Spinal cord (tissue), 10 donors: Measurements from ENCODE around the gene SRRM3. TPM values are rescaled to one million over a fixed set of nuclear protein-coding genes. Genes with fewer than 3 reads are reported as not detected.
"Not testable (repeated sequence)": the region's sequence is repeated elsewhere in the genome, so short reads cannot be mapped to it uniquely, and the experiment has no call there.

Source experiments
- DNase-seq, 6 donors: peaks; one replicate each; pipeline versions ENCODE4 v3.0.0 to v3.0.0-alpha.2; 2013 to 2015; ENCODE audit warnings: low spot score in 6 of 6, low read depth in 4 of 6
- H3K27ac ChIP-seq: one replicate; pipeline ENCODE4 v1.5.1; 2013; ENCODE audit warnings: low read depth, low read length, control low read depth
- H3K27me3 ChIP-seq: one replicate; pipeline ENCODE4 v1.6.1; 2013; ENCODE audit warnings: low read length; ENCODE audit not compliant: control insufficient read depth, insufficient read depth
- H3K36me3 ChIP-seq: one replicate; pipeline ENCODE4 v1.6.1; 2013; ENCODE audit warnings: low read length; ENCODE audit not compliant: control insufficient read depth, insufficient read depth
- H3K4me1 ChIP-seq: one replicate; pipeline ENCODE4 v1.6.1; 2013; ENCODE audit warnings: low read length; ENCODE audit not compliant: control insufficient read depth, insufficient read depth
- H3K4me3 ChIP-seq: one replicate; pipeline ENCODE4 v1.5.1; 2013; ENCODE audit warnings: low read depth, low read length, control low read depth
- H3K9me3 ChIP-seq: one replicate; pipeline ENCODE4 v1.6.1; 2013; ENCODE audit warnings: low read length; ENCODE audit not compliant: control insufficient read depth, insufficient read depth
- WGBS: methylation state at CpG from one replicate; pipeline ENCODE4 v1.1.5; 2013; ENCODE audit warnings: missing lambda C conversion rate; ENCODE audit not compliant: insufficient coverage; 5-methylcytosine and 5-hydroxymethylcytosine counted together
- polyA plus RNA-seq, 2 donors: library from polyadenylated mRNA; unstranded; fragments of 120-200 nt; gene quantifications; one replicate each; pipeline ENCODE4 v1.2.1, GENCODE V29; 2013; ENCODE audit not compliant: insufficient read length in 2 of 2
- total RNA-seq, 2 donors: library from RNA; depleted of rRNA in 1 of 2; stranded (reverse); fragments of 120-200 nt in 1 of 2; fragments of >200 nt in 1 of 2; gene quantifications; one replicate each; pipeline versions ENCODE4 v1.2.3 to v1.2.4, GENCODE V29; 2013 to 2014
- donor health status: healthy.

The SRRM3 gene
- total and polyA plus RNA-seq, 4 donors = 7.2 to 80.0 (median 27.4) TPM

- not testable (repeated sequence) for H3K9me3 ChIP-seq, H3K36me3 ChIP-seq, H3K4me3 ChIP-seq, DNase-seq, H3K27me3 ChIP-seq, H3K27ac ChIP-seq
- 86% methylated on average over 5 of the region's 5 CpGs for WGBS
- peaks cover 42% of the 10 kb centered on the region for H3K4me1 ChIP-seq
These were observed 91.2 kb downstream of the SRRM3 start for GRCh38 chr7:76292911-76293310.

- H3K27ac ChIP-seq = no peak overlapping the region
- DNase-seq = no peak
- H3K4me3 ChIP-seq = no peak overlapping the region
- WGBS = 91% methylated on average over 7 of the region's 8 CpGs
- no peaks in the 10 kb centered on the region for H3K36me3 ChIP-seq
- H3K9me3 ChIP-seq = no peaks in the 10 kb centered on the region
- H3K27me3 ChIP-seq = no peaks in the 10 kb centered on the region
- H3K4me1 ChIP-seq = peaks cover 42% of the 10 kb centered on the region
These were observed 91.8 kb downstream of the SRRM3 start for GRCh38 chr7:76293407-76293901.

DNA sequence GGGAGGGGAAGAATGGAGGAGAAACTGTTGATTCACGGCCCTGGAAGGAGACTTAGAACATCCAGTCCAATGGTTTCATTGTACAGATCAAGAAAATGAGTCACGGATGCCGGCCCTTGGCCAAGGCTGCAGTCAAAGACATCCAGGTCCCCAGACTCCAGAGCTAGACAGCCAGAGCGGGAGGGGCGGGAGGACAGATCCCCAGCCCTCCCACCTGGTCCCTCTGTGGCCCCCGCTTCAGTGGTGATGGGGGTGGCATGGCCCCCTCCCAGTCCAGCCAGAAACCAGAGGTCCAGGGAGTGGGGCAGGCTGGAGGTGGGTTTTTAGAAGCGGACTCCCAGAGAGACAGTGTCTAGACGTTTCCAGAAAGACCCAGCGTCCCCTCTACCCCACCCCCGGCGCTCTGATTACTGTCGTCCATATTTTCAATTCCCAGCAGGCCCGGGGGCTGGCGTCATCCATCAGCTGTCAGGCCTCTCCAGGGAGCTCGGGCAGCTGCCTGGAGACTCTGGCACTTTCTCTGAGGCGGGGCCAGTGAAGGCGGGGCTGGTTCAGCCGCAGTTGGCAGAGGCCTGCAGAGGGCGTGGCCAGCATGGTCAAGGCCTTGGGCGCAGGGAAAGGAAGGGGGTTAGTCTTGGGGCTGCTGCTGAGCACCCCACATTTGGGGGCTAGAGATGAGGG is 92.8 kb downstream of the SRRM3 start:
- 14% methylated on average over 18 of the region's 20 CpGs for WGBS
- Histone ChIP-seq H3K27me3 (no peaks in the 10 kb centered on the region), H3K27ac (peak overlapping the region; percentile 98), H3K36me3 (no peaks in the 10 kb centered on the region), H3K4me3 (peak overlapping the region; percentile 35), H3K4me1 (peaks cover 41% of the 10 kb centered on the region), H3K9me3 (no peaks in the 10 kb centered on the region)
- peak in 4 of 6 donors; percentile 78 to 96 (median 90) for DNase-seq

DNA sequence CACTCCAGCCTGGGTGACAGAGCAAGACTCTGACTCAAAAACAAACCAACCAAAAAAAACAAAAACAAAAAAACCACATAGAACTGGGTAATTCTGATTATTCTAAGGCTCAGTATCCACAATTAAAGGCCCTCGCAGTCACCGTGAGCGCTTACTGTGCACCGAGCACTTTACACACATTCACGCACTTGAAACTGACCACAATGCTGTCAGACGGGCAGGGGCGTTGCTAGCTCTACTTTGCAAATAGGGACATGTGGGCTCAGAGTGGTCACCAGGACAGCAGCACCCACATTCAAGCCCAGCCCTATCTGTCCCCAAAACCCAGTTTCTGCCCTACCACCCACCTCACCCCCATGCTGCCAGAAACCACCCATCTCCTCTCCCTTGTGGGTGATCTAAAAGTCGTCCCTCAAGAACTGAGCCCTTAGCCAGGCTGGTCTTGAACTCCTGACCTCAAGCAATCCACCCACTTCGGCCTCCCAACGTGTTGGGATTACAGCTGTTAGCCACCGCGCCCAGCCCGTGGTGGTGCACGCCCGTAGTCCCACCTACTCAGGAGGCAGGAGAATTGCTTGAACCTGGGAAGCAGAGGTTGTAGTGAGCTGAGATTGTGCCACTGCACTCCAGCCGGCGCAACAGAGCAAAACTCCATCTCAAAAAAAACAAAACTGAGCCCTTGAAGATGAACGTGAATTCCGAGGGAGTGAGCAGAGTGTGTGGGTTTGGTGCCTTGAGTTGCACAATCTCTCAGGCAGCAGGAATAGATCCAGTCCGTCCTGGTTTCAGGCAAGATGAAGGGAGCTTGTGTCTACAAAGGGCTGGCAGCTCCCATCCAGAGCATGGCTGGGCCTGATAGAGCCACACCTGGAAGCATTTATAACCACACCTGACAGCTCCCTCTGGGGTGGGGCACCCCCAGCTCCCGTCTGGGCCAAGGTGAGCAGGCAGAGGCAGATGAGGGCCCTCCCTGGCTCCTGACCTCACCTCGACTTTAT is 95.3 kb downstream of the SRRM3 start:
- Histone ChIP-seq H3K36me3 (no peaks in the 10 kb centered on the region), H3K4me1 (peaks cover 29% of the 10 kb centered on the region), H3K27me3 (no peaks in the 10 kb centered on the region), H3K4me3 (no peak overlapping the region), H3K27ac (no peak overlapping the region), H3K9me3 (no peaks in the 10 kb centered on the region)
- WGBS = 81% methylated on average over 14 of the region's 22 CpGs
- DNase-seq = no peak

DNA sequence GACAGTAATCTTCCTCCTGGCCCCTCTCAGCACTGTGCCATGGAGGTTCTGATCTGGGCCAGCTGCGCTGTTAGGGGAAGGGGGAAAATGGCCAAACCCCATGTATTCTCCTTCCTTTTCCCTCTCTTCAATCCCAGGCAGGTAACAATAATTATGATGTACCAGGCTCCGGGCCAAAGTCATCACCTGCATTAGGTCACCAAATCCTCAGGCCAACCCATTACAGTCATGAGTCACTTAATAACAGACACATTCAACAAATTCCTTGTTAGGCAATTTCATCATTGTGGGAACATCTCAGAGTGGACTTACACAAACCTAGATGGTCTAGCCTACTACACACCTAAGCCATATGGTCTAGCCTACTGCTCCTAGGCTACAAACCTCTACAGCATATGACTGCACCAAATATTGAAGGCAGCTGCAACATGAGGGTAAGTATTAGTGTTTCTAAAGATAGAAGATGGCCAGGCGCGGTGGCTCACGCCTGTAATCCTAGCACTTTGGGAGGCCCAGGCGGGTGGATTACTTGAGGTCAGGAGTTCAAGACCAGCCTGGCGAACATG is 98.6 kb downstream of the SRRM3 start:
- H3K9me3 ChIP-seq = no peaks in the 10 kb centered on the region
- DNase-seq = no peak
- no peak overlapping the region for H3K4me3 ChIP-seq
- H3K36me3 ChIP-seq = peaks cover 12% of the 10 kb centered on the region
- no peak overlapping the region for H3K27ac ChIP-seq
- WGBS = 86% methylated on average over 1 of the region's 7 CpGs
- peaks cover 38% of the 10 kb centered on the region for H3K4me1 ChIP-seq
- no peaks in the 10 kb centered on the region for H3K27me3 ChIP-seq

DNA sequence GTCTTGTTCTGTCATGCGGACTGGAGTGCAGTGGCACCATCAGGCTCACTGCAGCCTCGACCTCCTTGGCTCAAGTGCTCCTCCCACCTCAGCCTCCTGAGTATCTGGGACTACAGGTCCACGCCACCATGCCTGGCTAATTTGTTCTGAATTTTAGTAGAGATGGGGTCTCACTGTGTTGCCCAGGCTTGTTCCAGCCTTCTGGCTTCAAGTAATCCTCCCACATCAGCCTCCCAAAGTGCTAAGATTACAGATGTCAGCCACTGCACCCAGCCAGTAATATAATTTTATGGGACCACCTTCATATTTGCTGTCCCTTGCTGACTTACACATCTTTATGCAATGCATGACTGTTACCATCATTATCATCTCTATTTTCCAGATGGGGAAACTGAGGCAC is 99.3 kb downstream of the SRRM3 start:
- peaks cover 12% of the 10 kb centered on the region for H3K36me3 ChIP-seq
- no CpG with 5 or more reads among the region's 3 CpGs for WGBS
- H3K4me3 ChIP-seq = no peak overlapping the region
- H3K9me3 ChIP-seq = no peaks in the 10 kb centered on the region
- no peak overlapping the region for H3K27ac ChIP-seq
- peaks cover 36% of the 10 kb centered on the region for H3K4me1 ChIP-seq
- H3K27me3 ChIP-seq = no peaks in the 10 kb centered on the region
- no peak for DNase-seq

DNA sequence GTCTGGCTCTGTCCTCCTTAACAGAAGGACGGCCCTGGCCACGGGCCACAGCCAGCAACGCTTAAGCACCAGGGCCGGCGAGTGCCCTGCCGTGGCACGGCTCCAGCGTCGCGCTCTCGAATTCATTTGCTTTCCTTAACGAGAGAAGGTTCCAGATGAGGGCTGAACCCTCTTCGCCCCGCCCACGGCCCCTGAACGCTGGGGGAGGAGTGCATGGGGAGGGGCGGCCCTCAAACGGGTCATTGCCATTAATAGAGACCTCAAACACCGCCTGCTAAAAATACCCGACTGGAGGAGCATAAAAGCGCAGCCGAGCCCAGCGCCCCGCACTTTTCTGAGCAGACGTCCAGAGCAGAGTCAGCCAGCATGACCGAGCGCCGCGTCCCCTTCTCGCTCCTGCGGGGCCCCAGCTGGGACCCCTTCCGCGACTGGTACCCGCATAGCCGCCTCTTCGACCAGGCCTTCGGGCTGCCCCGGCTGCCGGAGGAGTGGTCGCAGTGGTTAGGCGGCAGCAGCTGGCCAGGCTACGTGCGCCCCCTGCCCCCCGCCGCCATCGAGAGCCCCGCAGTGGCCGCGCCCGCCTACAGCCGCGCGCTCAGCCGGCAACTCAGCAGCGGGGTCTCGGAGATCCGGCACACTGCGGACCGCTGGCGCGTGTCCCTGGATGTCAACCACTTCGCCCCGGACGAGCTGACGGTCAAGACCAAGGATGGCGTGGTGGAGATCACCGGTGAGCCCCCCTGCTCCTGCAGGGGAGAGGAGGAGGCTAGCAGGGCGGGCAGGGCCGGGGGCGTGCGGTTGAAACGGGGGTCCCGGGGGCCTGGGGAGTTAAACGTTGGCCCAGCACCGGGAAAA is 100.9 kb downstream of the SRRM3 start, which contains the start of gene HSPB1:
TSS of gene HSPB1 (plus strand) at position 327 of the 855 bp plus-strand sequence. CDS start at position 367, 40 bp downstream.
- Histone ChIP-seq H3K36me3 (peaks cover 16% of the 10 kb centered on the region), H3K27ac (peak within 1 kb of the TSS; percentile 97), H3K27me3 (no peaks in the 10 kb centered on the region), H3K4me3 (peak within 1 kb of the TSS; percentile 89), H3K9me3 (no peaks in the 10 kb centered on the region), H3K4me1 (peaks cover 45% of the 10 kb centered on the region)
- peak in 3 of 6 donors; percentile 77 to 94 (median 92) for DNase-seq
- under 1% methylated on average over 73 of the region's 75 CpGs for WGBS

GRCh38 chr7:76303202-76304147 is 101.8 kb downstream of the SRRM3 start:
- WGBS = 2% methylated on average over 33 of the region's 56 CpGs
- Histone ChIP-seq H3K9me3 (no peaks in the 10 kb centered on the region), H3K27me3 (no peaks in the 10 kb centered on the region), H3K4me1 (peaks cover 45% of the 10 kb centered on the region), H3K4me3 (peak overlapping the region; percentile 89), H3K36me3 (peaks cover 16% of the 10 kb centered on the region), H3K27ac (peak overlapping the region; percentile 97)
- peak in 3 of 6 donors; percentile 72 to 94 (median 91) for DNase-seq
